ENCODE measurements around the gene DIP2C.

Gene DIP2C

DNA sequence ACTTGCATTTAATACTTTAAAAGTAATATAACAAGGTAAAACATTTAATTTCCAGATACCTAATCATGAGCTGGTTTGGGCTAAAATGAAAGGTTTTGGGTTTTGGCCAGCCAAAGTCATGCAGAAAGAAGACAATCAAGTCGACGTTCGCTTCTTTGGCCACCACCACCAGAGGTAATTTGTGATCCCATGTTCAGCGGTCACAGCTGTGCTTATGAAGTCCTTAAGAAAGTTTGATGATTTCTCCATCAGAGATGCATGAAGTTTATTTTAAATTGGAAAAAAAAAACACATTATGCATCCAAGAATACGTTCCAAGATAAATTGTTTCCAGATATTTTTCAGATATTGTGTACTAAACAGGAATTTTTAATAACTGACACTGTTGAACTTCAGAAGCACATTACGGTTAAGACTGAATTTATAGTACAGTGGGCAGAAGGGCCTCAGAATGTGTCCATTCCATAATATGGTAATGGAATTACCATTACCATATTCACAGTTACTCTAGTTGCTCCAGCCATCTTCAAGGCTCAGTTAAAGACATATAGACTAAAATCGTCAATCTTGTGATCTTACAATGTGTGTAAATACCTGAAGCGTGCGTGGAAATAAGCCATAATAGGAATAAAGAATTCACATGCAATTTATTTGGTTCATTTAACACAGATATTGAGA lies 447.4 kb downstream of the DIP2C start:
- no peak for DNase-seq

DNA sequence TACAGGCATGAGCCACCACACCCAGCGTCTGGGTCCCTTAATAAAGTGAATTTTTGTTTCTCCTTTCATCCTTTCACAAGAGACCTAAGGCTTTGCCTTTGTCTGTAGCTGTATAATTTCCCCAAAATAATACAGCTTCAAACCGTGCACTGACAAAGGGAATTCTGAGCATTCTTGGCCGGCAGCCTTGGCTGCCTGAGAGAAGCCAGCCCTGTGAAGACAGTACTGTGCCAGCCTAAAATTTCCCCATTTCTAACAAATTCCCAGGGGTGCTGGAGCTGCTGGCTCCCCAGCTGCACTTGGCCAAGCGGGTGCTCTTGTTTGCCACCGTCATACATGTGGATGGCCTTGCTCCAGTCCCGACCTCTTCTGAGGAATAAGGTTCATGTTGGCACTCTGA lies 448.0 kb downstream of the DIP2C start:
- no peak for DNase-seq

DNA sequence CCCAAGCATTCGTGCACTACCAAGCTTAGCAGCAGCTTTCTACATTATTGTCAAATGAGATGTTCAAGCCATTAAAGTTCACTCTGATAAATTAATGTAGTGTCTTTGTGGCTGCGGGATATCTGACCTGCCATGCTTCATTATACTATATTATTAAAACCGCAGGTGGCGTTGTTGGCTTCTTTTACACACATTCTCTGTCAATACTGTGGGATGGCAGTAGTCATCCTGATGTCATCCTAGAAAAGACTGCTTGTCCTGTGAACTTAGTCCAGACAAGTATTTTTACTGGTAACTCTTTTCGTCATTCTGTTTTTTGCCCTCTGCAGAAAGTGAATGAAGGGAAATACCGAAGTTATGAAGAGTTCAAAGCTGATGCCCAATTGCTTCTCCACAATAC lies 450.4 kb downstream of the DIP2C start:
- no peak for DNase-seq

DNA sequence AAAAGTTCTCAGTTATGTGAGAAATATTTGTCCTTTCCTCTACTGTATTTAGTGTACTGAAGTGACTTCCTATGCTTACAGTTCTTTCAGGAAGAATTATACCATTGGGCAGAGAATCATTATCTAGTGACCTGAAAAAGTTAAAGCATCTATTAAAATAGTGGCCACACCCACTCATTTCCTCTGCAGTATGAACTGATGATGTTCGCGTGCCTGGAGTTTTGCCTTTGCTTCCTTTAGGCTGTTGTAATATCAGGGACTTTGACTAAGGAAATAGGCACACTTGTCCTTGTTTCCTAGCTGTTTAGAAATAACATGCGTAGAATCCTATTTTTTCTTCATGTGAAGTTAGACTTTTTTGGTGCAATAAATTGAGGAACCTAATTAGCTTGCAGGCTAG lies 453.6 kb downstream of the DIP2C start:
- DNase-seq, result no peak

DNA sequence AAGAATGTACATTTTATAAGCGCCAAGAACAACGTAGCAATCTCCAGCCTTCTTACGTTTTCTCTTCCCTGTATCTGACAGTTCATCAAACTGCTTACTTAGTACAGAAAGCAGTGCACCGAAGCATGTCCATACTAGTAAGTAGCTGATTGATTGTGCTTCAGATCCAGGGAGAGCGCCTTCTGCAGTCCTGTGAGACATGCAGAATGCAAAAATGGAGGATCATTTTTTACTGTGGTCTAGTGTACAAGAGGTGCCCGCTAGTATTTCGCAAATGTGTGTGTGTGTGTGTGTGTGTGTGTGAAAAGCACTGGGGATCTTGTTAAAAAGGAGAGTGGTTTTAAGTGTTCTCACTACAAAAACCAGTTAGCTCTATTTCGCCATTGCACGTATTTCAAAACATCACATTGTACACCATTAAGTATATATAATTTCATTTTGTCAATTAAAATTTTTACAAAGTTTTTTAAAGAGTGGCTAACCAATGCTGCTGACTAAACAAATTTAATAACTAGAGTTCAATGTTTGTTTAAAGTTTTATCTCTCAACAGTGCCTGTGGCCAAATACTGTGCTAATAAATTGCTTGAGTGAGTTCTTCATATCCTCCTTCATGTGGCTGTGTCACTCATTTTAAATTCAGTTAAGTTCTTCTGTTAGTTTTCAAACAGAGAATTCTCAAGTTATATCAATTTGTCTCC lies 454.6 kb downstream of the DIP2C start:
- no peak for DNase-seq

DNA sequence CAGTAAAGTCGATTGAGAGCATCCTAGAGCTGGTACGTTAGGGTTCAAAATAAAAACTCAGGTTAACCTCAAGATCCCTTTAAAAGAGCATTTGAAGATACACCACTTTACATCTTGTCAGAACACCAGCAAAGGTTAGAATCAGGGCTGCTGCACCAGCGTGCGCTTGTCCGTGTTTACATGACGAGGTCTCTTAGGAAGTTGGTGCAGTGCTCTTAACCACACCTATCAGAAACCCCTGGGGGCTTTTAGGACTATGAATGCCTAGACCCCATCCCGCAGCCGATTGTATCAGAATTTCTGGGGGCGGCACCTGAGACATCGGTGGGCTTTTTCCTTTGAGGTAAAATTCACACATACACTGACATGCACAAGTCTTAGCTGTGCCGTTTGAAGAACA lies 456.6 kb downstream of the DIP2C start:
- DNase-seq, result no peak

DNA sequence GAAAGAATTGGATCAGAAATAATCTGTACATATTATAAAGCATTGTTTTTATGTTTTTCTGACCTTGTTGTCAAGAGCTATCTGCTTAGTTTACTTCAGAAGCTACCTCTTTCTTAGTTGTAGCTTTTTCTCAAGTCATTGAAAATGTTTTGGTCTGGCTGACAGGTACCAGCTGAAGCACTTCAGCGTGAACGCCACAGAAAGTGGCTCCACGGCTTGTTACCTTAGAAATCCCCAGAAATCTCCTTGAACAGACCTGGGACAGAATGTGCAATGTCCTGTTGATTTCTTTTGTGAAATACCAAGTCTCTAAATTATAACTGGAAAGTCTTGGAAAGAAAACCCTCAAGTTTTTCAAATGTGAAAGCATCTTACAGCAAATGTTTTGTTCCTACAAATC lies 457.4 kb downstream of the DIP2C start:
- DNase-seq, result no peak

DNA sequence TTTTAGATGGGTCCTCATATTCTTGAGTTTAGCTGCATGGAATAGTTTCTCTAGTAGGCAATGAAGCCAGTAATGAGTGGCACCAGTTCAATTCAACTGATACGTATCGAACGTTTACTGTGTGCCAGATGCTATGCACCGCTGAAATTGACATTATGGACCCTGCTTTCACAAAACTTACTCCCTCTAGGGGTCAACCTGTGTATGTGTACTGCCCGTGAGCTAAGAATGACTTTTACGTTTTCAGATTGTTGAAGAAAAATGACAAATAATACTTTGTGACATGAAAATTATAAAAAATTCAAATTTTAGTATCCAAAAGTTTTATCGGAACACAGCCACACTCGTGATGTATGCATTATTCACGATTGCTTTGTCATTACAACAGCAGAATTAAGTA lies 458.7 kb downstream of the DIP2C start:
- DNase-seq, result peak; percentile 52

DNA sequence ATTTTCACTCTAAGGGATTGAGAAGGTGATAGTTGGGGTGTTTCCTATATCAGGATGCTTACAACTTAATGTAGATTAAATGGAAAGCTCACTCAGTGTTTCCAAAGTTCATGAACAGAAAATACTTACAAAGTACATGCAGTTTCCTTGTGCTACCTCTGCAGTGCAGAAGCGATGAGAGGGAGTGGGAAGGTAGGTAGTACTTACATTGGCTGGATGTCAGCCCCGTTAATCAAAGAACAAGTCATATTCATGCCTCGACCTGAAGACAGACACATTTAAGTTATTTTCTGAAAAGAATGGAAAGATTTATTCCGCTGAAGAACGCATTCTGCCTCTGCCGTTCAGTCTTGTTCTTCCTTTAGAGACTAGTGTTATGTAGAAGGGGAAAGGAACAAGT lies 461.1 kb downstream of the DIP2C start:
- no peak for DNase-seq

DNA sequence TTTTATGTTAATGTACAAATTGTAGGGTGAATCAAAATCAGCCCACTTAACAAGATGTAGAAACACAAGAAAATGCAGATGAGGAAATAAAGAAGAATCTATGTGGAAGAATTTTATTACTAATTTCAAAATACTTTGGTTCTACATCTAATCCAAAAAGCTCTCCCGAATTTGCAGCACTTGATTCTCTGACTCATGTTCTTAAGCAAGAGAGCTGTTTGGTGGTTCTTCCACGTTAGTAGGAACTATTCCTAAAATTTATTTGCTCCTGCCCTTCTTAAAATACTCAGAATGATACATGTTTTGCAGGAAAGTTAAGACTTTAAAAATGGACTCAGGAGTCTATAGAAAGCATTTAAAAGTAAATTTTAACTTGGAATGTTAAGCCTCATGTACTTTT lies 462.5 kb downstream of the DIP2C start:
- no peak for DNase-seq

DNA sequence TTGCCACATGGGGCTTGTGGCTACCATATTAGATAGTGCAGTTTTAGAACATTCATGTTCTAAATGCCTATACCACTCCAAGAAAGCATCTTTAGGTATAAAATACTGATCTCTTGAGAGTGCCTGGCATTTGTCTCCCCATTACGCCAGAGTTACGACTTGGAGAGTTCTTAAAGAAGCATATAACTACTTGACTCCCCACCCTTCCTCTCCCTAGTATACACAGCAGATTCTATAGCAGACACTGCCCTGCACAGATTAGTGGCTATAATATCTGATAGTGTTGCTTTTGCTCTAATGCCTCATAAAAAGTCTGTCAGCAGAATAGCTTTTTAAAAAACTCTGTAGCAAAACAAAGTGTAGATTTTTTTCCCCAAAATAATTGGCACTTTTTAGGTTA lies 463.4 kb downstream of the DIP2C start:
- no peak for DNase-seq

DNA sequence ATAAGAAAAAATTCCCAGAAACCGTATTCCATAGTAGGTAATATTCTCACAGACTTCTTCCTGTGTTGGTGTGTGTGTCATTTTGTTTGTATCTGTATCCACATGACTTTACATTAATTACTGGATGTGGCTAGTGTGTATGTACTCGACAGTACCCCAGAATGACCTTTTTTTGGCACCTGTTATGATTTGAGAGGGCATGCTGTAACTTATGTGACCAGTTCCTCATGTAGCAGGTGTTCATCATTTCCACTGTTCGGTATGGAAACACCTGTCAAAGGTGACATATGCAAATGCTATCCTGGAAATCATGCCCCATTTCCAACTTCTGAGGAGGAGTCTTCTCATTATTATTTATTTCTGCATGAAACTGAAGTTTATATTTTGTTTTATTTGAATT lies 464.9 kb downstream of the DIP2C start:
- no peak for DNase-seq

All from hematopoietic multipotent progenitor cell treated with erythropoietin and hydrocortisone succinate and interleukin-3 and kit ligand, for 6 days (in vitro differentiated cells).